Measurements from ENCODE around the gene PSME1.
"Not testable (repeated sequence)": the region's sequence is repeated elsewhere in the genome, so short reads cannot be mapped to it uniquely, and the experiment has no call there.

PSME1 gene

DNA sequence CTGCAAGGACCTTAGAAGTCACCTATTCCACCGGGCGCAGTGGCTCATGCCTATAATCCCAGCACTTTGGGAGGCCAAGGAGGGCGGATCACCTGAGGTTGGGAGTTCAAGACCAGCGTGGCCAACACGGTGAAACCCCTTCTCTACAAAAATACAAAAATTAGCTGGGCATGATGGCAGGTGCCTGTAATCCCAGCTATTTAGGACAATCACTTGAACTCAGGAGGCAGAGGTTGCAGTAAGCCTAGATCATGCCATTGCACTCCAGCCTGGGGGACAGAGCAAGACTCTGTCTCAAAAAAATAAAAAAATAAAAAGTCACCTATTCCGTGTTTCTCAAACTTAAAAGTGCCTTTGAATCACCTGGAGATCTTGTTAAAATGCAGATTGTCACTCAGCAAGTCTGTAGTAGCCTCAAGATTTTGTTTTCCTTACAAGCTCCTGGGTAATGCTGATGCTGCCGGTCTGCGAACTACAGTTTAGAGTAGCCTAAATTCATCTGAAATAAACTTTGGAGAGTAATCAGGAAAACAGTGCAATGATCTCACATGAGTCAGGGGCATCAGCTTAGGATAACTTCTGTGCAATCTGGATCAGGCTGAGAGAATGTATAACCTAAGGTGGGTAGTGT is 30.3 kb upstream of the PSME1 start:
- DNase-seq, result not testable (repeated sequence)

DNA sequence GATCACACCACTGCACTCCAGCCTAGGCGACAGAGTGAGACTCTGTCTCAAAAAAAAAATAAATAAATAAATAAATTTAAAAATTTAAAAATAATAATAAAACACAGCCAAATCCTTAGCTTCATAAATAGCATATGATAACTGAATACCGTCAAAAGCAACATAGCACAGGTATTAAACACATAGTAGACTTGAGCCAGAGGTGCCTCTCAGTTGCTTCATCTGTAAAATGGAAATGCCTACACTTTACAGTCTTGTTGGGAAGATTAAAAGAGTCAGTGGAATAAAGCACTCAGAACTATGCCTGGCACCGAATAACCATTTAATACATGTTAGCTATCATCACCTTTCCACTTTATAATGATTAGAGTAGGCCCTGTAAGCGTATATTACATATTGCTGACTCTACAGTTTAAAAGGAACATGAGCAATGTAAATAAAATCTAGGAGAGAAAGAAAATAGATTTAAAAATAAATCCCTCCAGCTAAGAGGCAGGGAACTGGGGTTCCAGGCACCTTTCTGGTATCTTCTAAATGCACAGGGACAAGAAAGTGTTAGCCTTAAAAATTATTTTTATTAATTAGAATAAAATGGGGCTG is 29.2 kb upstream of the PSME1 start:
- DNase-seq, result no peak

DNA sequence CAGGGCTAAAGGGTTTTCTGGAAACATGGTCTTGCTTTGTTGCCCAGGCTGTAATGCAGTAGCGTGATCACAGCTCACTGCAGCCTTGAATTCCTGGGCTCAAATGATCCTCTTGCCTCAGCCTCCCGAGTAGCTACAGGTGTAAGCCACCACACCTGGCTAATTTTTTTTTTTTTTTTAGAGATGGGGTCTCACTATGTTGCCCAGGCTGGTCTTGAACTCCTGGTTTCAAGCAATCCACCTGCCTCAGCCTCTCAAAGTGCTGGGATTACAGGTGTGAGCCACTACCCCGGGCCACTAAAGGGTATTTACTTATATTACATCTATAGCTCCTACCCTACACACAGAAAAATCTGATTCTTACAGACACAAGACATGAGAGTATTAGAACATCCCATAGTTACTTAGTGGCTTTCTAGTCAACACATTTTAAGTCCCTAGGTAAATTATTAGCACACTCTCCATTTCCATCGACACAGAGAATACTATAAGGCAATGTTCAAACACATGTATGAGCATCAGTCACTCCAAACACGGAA is 27.6 kb upstream of the PSME1 start:
- DNase-seq, result no peak

GRCh38 chr14:24110060-24110459 is 25.9 kb upstream of the PSME1 start:
- DNase-seq, result no peak

- DNase-seq, result no peak
Observed at GRCh38 chr14:24110523-24110922, 25.5 kb upstream of the PSME1 start.

GRCh38 chr14:24113379-24113800 is 22.6 kb upstream of the PSME1 start:
- no peak for DNase-seq

DNA sequence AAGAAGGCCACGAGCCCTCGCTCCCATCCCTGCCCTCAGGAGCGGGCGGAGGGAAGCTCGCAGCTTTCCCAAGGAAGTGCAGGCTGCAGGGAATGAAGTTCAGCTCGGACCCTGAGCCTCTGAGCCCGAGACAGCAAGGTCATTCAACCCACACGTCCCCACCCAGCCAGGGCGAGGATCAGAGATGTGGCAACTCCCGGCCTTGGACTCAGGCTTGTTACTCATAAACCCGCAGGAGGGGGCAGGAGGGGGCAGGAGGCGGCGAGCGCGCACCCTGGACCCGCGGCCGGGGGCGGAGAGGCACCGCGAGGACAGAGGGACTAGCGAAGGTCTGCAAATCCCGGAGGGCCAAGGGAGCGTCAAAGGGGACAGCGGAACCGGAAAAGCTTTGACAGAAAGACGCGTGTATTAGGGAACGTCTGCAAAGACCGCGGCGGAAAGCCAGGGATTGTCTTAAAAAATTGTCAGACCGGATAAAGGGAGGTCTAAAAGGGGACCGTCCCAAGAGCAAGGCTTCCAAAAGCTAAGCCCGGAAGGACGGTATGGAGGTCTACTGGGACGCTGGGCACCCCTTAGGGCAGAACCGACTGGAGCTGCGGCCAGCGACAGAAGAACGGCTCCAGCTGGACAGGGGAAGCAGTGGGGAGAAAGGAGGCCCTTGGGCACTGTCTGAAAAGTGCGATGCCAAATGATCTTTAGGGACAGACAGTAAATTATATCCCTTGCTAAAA is 22.0 kb upstream of the PSME1 start:
- DNase-seq, result peak; percentile 83

GRCh38 chr14:24114532-24115421 is 21.2 kb upstream of the PSME1 start, which contains the start of the genes DCAF11 and NRL:
TSS of gene DCAF11 (plus strand) at chr14:24114777. CDS start at chr14:24115595, 818 bp downstream.
TSS of gene NRL (minus strand) at chr14:24114949. CDS start at chr14:24082848, 32,101 bp downstream.
- peak; percentile 98 for DNase-seq

GRCh38 chr14:24115422-24116127 is 20.4 kb upstream of the PSME1 start:
- DNase-seq, result no peak

GRCh38 chr14:24116128-24116814 is 19.7 kb upstream of the PSME1 start:
- no peak for DNase-seq

DNA sequence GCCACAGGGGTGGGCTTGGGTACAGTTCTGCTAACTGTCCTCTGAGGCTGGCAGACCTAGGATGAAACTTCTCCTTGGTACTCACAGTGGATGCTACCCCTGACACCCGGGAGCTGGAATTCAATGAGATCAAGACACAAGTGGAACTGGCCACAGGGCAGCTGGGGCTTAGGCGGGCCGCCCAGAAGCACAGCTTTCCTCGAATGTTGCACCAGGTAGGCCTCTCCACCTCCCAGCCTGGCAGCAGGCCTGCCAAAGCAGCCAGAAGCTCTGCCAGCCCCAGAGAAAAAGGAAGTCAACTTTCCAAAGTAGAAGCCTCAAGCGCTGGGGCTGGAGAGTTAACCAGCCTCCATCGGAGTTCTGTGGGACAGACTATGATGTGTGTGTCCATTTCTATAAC is 18.8 kb upstream of the PSME1 start:
- no peak for DNase-seq

- no peak for DNase-seq
Observed at GRCh38 chr14:24119691-24120090, 16.3 kb upstream of the PSME1 start.

- no peak for DNase-seq
Observed at GRCh38 chr14:24121210-24121609, 14.8 kb upstream of the PSME1 start.

DNA sequence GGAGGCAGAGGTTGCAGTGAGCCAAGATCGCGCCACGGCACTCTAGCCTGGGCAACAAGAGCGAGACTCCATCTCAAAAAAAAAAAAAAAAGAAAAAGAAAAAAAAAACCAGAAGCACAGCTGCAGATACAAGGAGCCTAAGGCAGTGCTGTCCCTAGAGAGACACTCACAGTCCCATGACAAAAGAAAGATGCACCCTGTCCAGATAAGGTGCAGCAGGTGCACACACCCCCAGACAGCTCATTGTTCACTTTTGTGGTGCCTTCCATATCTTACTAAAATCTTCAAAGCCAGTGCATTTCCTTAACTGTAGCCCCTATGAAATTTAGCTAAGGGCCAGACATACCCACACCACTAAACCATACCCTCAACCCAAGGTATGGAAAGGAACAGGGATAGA is 13.6 kb upstream of the PSME1 start:
- no peak for DNase-seq

- no peak for DNase-seq
Observed at GRCh38 chr14:24122898-24123297, 13.1 kb upstream of the PSME1 start.

DNA sequence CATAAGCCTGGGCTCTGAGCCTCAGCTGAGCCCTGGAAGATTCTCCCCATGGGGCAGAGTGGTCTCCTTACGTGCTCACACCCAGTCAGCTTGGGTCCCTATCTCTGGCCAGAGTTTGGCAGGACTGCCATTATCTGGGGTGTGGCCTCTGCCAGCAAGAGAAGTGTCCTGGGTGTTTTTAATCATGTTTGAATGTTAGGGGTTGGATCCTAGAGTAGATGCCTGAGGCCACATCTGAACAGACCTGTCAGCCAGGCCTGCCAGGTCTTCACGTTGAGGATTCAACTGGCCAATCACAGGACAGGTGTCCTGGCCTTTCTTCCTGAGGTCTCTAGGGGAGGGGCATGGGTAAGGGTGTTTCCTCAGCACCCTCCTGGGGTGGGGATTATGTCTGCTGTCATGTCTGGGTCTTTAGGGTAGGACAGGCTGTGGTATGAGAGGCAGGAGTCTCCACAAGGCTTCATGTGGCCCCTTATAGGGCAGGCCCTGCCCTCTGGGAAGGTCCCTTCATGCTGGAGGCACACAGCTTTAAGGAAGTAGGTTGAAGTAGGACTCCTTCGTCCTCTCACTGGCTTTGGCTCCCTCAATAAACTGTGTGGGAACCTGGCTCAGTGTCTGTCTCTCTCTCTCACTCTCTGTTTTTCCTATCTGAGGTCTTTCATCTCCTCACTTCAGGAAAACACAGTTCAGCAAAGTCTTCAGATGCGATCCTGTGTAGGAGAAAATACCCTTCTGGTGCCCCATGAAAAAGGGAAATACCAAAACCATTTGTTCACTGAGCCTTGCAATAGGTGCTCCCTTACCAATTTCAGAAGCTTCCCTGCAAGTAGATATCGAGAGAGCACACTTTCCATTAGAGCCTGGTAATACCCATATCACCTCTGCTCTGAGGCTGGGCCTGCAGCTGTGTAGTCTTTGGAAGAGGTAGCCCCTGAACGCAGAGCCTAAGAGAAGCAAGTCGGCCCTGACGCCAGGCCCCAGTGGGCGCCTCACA is 12.3 kb upstream of the PSME1 start:
- no peak for DNase-seq

- no peak for DNase-seq
Observed at GRCh38 chr14:24126939-24127338, 9.1 kb upstream of the PSME1 start.

DNA sequence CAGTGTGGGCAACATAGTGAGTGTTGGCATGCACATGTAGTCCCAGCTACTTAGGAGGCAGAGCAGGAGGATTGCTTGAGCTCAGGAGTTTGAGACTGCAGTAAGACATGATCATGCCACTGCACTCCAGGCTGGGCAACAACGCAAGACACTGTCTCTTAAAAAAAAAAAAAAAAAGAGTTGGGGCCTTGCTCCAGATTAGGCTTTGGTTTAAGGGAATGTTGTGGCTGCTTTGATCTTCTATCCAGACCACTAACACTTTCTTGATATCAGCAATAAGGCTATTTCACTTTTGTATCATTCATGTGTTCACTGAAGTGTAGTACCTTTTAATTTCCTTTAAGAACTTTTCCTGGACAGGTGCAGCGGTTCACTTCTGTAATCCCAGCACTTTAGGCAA is 8.3 kb upstream of the PSME1 start:
- no peak for DNase-seq

DNA sequence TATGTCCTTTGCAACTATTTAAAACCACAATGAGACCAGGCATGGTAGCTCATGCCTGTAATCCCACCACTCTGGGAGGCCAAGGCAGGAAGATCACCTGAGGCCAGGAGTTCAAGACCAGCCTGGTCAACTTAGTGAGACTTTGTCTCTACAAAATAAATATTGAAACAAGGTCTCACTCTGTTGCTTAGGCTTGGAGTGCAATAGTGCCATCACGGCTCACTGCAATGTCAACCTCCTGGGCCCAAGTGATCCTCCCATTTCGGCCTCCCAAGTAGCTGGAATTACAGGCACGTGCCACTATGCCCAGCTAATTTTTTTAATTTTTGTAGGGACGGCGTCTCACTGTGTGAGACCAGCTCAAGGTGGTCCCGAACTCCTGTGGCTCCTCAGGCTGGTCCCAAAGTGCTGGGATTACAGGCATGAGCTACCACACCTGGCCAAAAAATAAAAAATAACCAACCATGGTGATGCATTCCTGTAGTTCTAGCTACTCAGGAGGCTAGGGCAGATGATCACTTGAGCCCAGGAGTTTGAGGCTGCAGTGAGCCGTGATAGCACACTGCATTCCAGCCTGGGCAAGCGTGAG is 6.5 kb upstream of the PSME1 start:
- no peak for DNase-seq

DNA sequence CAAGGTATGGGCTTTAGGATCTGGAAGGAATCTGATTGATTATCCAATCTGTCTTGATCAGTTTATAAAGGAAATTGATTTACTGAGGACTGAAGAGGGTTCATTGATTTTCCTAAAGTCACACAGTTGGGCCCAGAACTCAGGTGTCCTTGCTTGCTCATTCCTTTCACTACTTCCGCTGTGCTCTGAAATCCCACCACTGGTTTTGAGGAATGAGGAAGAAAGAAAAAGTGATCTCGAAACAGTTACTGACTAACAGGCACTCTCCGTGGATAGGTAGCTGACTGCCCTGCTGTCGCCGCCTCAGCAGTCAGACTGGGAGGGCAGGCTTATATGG is 5.6 kb upstream of the PSME1 start, which contains the start of gene FITM1:
FITM1 (plus strand) TSS at position 280 of the 337 bp plus-strand sequence. CDS start 905 bp downstream, outside the sequence.
- DNase-seq, result no peak

Measured in NCI-H2227 treated with DMSO at 0.1 percent for 48 hours (cell line).